Neural cell (in vitro differentiated cells): ENCODE measurements around the gene EEIG2. TPM values are rescaled to one million over a fixed set of nuclear protein-coding genes. Genes with fewer than 3 reads are reported as not detected.
"Not testable (repeated sequence)": the region's sequence is repeated elsewhere in the genome, so short reads cannot be mapped to it uniquely, and the experiment has no call there.

Experiments
- H2AFZ ChIP-seq: fragments of 200-600, 300-800 bp; sonication (generic), shearing (Covaris generic); 2 replicates; pipeline ENCODE4 v1.6.0; 2014; ENCODE audit warnings: low read depth, mild to moderate bottlenecking, antibody characterized with exemption, low read length, moderate library complexity
- H3F3A ChIP-seq: fragments of 200-600 bp; shearing (Covaris generic); 2 replicates; pipeline ENCODE4 v1.6.1; 2016; ENCODE audit warnings: mild to moderate bottlenecking, moderate library complexity, mixed read lengths, antibody characterized with exemption, low read length; ENCODE audit not compliant: insufficient read depth, poor library complexity, severe bottlenecking
- H3K27ac ChIP-seq: fragments of 200-600, 300-800 bp; sonication (generic), shearing (Covaris generic); 2 replicates; pipeline ENCODE4 v1.5.1; 2014; ENCODE audit warnings: mild to moderate bottlenecking, low read length, moderate library complexity
- H3K27me3 ChIP-seq: fragments of 300-800, 200-600 bp; sonication (generic), shearing (Covaris generic); 2 replicates; pipeline ENCODE4 v1.6.0; 2014; ENCODE audit warnings: mild to moderate bottlenecking, low read depth, low read length, moderate library complexity; ENCODE audit not compliant: insufficient read depth
- H3K36me3 ChIP-seq: fragments of 300-800, 200-600 bp; sonication (generic), shearing (Covaris generic); 2 replicates; pipeline ENCODE4 v1.5.1; 2014; ENCODE audit warnings: mild to moderate bottlenecking, antibody characterized with exemption, low read length, moderate library complexity; ENCODE audit not compliant: insufficient read depth
- H3K4me2 ChIP-seq: fragments of 300-800, 200-600 bp; sonication (generic), shearing (Covaris generic); 2 replicates; pipeline ENCODE4 v1.6.0; 2014; ENCODE audit warnings: mild to moderate bottlenecking, low read length
- H3K4me3 ChIP-seq: fragments of 300-800, 200-600 bp; sonication (generic), shearing (Covaris generic); 2 replicates; pipeline ENCODE4 v1.5.1; 2014; ENCODE audit warnings: mild to moderate bottlenecking, low read length, moderate library complexity
- H3K79me2 ChIP-seq: fragments of 200-600 bp; shearing (Covaris generic); replicated peaks from 2 replicates; pipeline ENCODE4 v1.6.0; 2014; ENCODE audit warnings: mild to moderate bottlenecking, low read length, moderate library complexity; ENCODE audit not compliant: insufficient read depth
- H3K9ac ChIP-seq: fragments of 300-800, 200-600 bp; sonication (generic), shearing (Covaris generic); 2 replicates; pipeline ENCODE4 v1.6.1; 2016; ENCODE audit warnings: mild to moderate bottlenecking, low read length, mixed read lengths
- H3K9me2 ChIP-seq: fragments of 200-600 bp; shearing (Covaris generic); 2 replicates; pipeline ENCODE4 v1.6.1; 2016; ENCODE audit warnings: mild to moderate bottlenecking, low read length, mixed read lengths; ENCODE audit not compliant: insufficient read depth
- H3K9me3 ChIP-seq: fragments of 200-600, 300-800 bp; sonication (generic), shearing (Covaris generic); 2 replicates; pipeline ENCODE4 v1.6.1; 2016; ENCODE audit warnings: mild to moderate bottlenecking, mixed run types, low read length, moderate library complexity, mixed read lengths
- H4K20me1 ChIP-seq: fragments of 200-600 bp; shearing (Covaris generic); 2 replicates; pipeline ENCODE4 v1.6.1; 2016; ENCODE audit warnings: mild to moderate bottlenecking, mixed run types; ENCODE audit not compliant: insufficient read depth
- EP300 ChIP-seq: fragments of 450-650 bp; conservative IDR thresholded peaks from 2 replicates; pipeline ENCODE4 v1.6.1; 2014; ENCODE audit warnings: antibody characterized with exemption, mild to moderate bottlenecking, moderate library complexity; ENCODE audit not compliant: poor library complexity, severe bottlenecking
- EZH2 ChIP-seq: fragments of 200-600, 300-800 bp; shearing (Covaris generic), sonication (generic); IDR thresholded peaks from 2 replicates; pipeline ENCODE4 v1.6.1; 2014; ENCODE audit warnings: antibody characterized with exemption, low read length, borderline replicate concordance, mild to moderate bottlenecking; ENCODE audit not compliant: insufficient read depth, poor library complexity, severe bottlenecking
- MXI1 ChIP-seq: fragments of 450-650 bp; conservative IDR thresholded peaks from 2 replicates; pipeline ENCODE4 v1.6.1; 2014; ENCODE audit warnings: antibody characterized with exemption, mild to moderate bottlenecking; ENCODE audit not compliant: poor library complexity, severe bottlenecking
- POLR2AphosphoS5 ChIP-seq: IDR thresholded peaks from 2 replicates; pipeline ENCODE4 v1.6.1; 2012
- SMC3 ChIP-seq: fragments of 450-650 bp; conservative IDR thresholded peaks from 2 replicates; pipeline ENCODE4 v1.6.1; 2014; ENCODE audit warnings: antibody characterized with exemption, mild to moderate bottlenecking, moderate library complexity; ENCODE audit not compliant: poor library complexity
- TAF1 ChIP-seq: IDR thresholded peaks from 2 replicates; pipeline ENCODE4 v1.6.1; 2012; ENCODE audit warnings: low read depth
- polyA plus RNA-seq: library from polyadenylated mRNA; depleted of rRNA; stranded (reverse); fragments of >200 nt; gene quantifications from 2 replicates; pipeline ENCODE4 v1.2.3, GENCODE V29; 2014
- TF ChIP-seq, protein P1 (sequence below): fragments of 450-650 bp; IDR thresholded peaks from 2 replicates; pipeline ENCODE4 v1.5.1; 2014; ENCODE audit warnings: antibody characterized with exemption, mild to moderate bottlenecking, moderate library complexity; ENCODE audit not compliant: poor library complexity, severe bottlenecking
- TF ChIP-seq, protein P2 (sequence below): IDR thresholded peaks from 2 replicates; pipeline ENCODE4 v1.6.1; 2012; ENCODE audit warnings: borderline replicate concordance

EEIG2 gene
- polyA plus RNA-seq, 1 donor from 2014 or later: 13.1 TPM

DNA sequence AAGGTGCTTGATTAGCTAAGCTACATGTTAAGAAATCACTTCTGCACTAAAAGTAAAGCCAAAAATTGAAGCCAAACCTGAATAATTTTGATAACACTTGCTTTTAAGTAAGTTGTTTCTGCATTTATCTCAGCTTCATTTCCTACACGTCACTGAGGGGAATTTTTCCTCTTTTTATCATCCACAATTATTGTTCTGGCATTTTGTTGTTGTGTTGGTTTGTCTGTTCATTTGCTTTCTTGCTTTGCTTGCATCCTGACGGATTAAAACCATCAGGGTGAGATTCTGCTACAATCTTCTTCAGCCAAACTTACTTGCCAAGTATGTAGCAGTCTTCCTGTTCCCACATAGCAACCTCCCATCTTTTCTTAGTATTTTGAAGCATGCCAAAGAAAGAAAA lies 18.0 kb upstream of the EEIG2 start:
- Histone ChIP-seq H3K27me3 (no peaks in the 10 kb centered on the region), H3K4me2 (no peak overlapping the region), H3K36me3 (no peaks in the 10 kb centered on the region), H3F3A (no peaks in the 10 kb centered on the region), H3K4me3 (no peak overlapping the region), H4K20me1 (no peaks in the 10 kb centered on the region), H3K9ac (no peak overlapping the region), H3K9me2 (no peaks in the 10 kb centered on the region), H3K79me2 (no peaks in the 10 kb centered on the region), H2AFZ (no peak overlapping the region), H3K27ac (no peak overlapping the region), H3K9me3 (no peaks in the 10 kb centered on the region)
- no peak for TF ChIP-seq EP300
- no peak for TF ChIP-seq SMC3
- TF ChIP-seq TAF1: no peak
- TF ChIP-seq MXI1: no peak

DNA sequence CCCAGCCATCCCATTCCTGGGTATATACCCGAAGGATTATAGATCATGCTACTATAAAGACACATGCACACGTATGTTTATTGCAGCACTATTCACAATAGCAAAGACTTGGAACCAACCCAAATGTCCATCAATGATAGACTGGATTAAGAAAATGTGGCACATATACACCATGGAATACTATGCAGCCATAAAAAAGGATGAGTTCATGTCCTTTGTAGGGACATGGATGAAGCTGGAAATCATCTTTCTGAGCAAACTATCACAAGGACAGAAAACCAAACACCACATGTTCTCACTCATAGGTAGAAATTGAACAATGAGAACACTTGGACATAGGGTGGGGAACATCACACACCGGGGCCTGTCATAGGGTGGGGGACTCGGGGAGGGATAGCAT lies 12.4 kb upstream of the EEIG2 start:
- H3K9ac ChIP-seq, H3K27me3 ChIP-seq, H2AFZ ChIP-seq, H3K4me3 ChIP-seq, H3K4me2 ChIP-seq, H4K20me1 ChIP-seq, H3K79me2 ChIP-seq, H3K9me3 ChIP-seq, H3K9me2 ChIP-seq, H3F3A ChIP-seq, H3K36me3 ChIP-seq, H3K27ac ChIP-seq: not testable (repeated sequence)

DNA sequence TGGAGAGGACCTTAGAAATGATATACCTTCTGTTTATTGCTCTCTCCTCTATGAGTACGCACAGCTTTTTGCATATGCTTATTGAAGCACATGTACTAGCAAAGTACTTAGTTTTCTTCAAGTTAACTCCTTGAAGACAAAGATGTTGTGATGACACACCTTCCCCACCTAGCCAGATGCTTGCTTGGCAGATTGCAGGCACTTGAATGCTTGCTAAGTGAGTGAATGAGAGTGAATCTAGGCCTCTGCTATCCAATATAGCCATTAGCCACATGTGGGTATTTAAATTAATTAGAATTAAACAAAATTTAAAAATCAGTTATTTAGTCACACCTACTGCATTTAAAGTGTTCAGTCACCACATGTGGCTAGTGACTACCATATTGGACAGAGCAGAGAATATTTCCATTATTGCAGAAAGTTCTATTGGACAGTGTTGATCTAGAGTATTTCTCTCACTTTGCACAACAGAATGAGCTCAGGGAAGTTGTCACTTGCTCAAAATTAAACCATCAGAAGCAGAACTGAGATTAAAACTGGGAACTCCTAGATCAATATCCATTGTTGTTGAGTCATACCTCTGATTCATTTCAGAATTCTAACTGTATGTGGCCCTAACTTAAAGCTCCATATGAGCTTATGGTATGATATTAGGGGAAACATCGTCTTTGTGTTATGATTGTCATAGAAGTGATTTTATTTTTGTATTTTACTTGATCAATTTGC lies 8.6 kb upstream of the EEIG2 start:
- H3K9ac ChIP-seq: no peak overlapping the region
- H3K9me3 ChIP-seq: no peaks in the 10 kb centered on the region
- H4K20me1 ChIP-seq: no peaks in the 10 kb centered on the region
- no peak overlapping the region for H3K4me3 ChIP-seq
- H3K27ac ChIP-seq: no peak overlapping the region
- no peaks in the 10 kb centered on the region for H3K36me3 ChIP-seq
- no peak overlapping the region for H2AFZ ChIP-seq
- H3F3A ChIP-seq: no peaks in the 10 kb centered on the region
- no peaks in the 10 kb centered on the region for H3K79me2 ChIP-seq
- TF ChIP-seq TAF1 (no peak), EZH2 (no peak), MXI1 (no peak), POLR2AphosphoS5 (no peak)
- TF ChIP-seq, protein P1, sequence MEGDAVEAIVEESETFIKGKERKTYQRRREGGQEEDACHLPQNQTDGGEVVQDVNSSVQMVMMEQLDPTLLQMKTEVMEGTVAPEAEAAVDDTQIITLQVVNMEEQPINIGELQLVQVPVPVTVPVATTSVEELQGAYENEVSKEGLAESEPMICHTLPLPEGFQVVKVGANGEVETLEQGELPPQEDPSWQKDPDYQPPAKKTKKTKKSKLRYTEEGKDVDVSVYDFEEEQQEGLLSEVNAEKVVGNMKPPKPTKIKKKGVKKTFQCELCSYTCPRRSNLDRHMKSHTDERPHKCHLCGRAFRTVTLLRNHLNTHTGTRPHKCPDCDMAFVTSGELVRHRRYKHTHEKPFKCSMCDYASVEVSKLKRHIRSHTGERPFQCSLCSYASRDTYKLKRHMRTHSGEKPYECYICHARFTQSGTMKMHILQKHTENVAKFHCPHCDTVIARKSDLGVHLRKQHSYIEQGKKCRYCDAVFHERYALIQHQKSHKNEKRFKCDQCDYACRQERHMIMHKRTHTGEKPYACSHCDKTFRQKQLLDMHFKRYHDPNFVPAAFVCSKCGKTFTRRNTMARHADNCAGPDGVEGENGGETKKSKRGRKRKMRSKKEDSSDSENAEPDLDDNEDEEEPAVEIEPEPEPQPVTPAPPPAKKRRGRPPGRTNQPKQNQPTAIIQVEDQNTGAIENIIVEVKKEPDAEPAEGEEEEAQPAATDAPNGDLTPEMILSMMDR: no peak
- TF ChIP-seq, protein P2, sequence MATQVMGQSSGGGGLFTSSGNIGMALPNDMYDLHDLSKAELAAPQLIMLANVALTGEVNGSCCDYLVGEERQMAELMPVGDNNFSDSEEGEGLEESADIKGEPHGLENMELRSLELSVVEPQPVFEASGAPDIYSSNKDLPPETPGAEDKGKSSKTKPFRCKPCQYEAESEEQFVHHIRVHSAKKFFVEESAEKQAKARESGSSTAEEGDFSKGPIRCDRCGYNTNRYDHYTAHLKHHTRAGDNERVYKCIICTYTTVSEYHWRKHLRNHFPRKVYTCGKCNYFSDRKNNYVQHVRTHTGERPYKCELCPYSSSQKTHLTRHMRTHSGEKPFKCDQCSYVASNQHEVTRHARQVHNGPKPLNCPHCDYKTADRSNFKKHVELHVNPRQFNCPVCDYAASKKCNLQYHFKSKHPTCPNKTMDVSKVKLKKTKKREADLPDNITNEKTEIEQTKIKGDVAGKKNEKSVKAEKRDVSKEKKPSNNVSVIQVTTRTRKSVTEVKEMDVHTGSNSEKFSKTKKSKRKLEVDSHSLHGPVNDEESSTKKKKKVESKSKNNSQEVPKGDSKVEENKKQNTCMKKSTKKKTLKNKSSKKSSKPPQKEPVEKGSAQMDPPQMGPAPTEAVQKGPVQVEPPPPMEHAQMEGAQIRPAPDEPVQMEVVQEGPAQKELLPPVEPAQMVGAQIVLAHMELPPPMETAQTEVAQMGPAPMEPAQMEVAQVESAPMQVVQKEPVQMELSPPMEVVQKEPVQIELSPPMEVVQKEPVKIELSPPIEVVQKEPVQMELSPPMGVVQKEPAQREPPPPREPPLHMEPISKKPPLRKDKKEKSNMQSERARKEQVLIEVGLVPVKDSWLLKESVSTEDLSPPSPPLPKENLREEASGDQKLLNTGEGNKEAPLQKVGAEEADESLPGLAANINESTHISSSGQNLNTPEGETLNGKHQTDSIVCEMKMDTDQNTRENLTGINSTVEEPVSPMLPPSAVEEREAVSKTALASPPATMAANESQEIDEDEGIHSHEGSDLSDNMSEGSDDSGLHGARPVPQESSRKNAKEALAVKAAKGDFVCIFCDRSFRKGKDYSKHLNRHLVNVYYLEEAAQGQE: no peak
- H3K4me2 ChIP-seq: no peak overlapping the region
- no peaks in the 10 kb centered on the region for H3K9me2 ChIP-seq
- no peaks in the 10 kb centered on the region for H3K27me3 ChIP-seq
